ENCODE results near the gene C2. TPM values are rescaled to one million over a fixed set of nuclear protein-coding genes. Genes with fewer than 3 reads are reported as not detected.

Gene C2
- total RNA-seq, 1 donor from 2014 or later = 0.65 TPM

DNA sequence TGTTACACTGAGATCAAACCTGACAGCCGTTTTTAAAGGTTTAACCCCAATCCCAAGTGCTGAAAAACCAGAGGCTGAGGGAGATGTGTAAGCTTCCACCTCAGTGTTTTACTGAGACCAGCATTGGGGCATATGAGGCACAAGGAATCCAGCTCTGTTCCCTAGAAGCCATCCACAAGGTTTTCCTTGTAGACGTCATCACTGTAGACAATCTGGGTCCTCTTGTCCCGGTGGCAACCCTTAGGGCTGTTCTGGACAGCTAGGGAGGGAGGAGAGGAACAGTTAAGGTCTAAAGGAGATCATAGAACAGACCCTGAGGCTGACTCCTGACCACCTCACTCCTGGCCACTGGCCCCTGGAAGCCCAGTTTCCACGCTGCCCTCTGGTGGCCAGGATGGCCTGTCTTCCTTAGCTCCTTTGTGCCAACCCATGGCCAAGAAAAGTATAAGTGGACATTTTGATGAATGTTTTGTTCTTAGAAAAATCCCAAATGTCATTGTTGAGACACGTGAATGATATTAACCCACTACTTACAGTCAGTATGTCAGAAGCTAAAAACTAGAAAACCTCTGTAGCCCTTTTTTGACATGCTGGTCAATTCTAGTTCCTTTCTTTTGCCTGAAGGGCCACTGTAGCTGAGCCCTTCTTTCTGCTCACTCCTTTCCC, 24.8 kb downstream of the C2 start:
- H3K36me3 Mint-ChIP-seq (ENCODE audit: insufficient read depth) = peaks cover 15% of the 10 kb centered on the region
- peaks cover 4% of the 10 kb centered on the region for H3K27me3 Mint-ChIP-seq
- no peak overlapping the region for H3K27ac Mint-ChIP-seq
- TF ChIP-seq, protein P1, sequence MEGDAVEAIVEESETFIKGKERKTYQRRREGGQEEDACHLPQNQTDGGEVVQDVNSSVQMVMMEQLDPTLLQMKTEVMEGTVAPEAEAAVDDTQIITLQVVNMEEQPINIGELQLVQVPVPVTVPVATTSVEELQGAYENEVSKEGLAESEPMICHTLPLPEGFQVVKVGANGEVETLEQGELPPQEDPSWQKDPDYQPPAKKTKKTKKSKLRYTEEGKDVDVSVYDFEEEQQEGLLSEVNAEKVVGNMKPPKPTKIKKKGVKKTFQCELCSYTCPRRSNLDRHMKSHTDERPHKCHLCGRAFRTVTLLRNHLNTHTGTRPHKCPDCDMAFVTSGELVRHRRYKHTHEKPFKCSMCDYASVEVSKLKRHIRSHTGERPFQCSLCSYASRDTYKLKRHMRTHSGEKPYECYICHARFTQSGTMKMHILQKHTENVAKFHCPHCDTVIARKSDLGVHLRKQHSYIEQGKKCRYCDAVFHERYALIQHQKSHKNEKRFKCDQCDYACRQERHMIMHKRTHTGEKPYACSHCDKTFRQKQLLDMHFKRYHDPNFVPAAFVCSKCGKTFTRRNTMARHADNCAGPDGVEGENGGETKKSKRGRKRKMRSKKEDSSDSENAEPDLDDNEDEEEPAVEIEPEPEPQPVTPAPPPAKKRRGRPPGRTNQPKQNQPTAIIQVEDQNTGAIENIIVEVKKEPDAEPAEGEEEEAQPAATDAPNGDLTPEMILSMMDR (IDR thresholded peaks at IDR 0.05; ENCODE audit: unreplicated experiment) = peak; percentile 85
- DNase-seq (ENCODE audit: low spot score, unreplicated experiment) = peak; percentile 41
- H3K4me3 Mint-ChIP-seq (ENCODE audit: low read depth) = no peak overlapping the region
- H3K4me1 Mint-ChIP-seq (ENCODE audit: low read depth) = peaks cover 4% of the 10 kb centered on the region
- H3K9me3 Mint-ChIP-seq (ENCODE audit: low read depth) = no peaks in the 10 kb centered on the region

GRCh38 chr6:31952890-31953289, 25.4 kb downstream of the C2 start:
- Mint-ChIP-seq H3K4me1 (ENCODE audit: low read depth) (peaks cover 8% of the 10 kb centered on the region), H3K27me3 (no peaks in the 10 kb centered on the region), H3K9me3 (ENCODE audit: low read depth) (no peaks in the 10 kb centered on the region), H3K4me3 (ENCODE audit: low read depth) (no peak overlapping the region), H3K36me3 (ENCODE audit: insufficient read depth) (peaks cover 15% of the 10 kb centered on the region), H3K27ac (peak overlapping the region; percentile 71)
- TF ChIP-seq, protein P1 (IDR thresholded peaks at IDR 0.05; ENCODE audit: unreplicated experiment) = no peak
- DNase-seq (ENCODE audit: low spot score, unreplicated experiment) = no peak

DNA sequence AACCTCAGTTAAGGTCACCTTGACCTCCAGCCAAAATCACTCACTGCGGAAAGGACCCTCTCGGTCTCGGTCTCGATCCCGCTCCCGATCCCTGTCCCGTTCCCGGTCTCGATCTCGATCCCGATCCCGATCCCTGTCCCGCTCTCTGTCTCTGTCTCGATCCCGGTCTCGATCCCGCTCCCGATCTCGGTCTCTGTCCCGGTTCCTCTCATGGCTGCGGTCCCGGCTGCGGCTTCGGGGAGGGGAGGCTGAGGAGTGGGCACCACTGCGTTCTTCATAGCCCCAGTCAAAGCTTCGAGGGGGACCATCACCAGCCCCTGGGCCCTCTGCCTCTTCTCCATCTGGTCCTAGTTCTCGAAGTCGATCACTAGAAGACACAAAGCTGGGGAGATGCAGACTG, 27.0 kb downstream of the C2 start:
- TF ChIP-seq, protein P1 (IDR thresholded peaks at IDR 0.05; ENCODE audit: unreplicated experiment) = no peak
- DNase-seq (ENCODE audit: low spot score, unreplicated experiment) = no peak
- Mint-ChIP-seq H3K4me1 (ENCODE audit: low read depth) (peaks cover 16% of the 10 kb centered on the region), H3K36me3 (ENCODE audit: insufficient read depth) (peaks cover 15% of the 10 kb centered on the region), H3K9me3 (ENCODE audit: low read depth) (no peaks in the 10 kb centered on the region), H3K27me3 (no peaks in the 10 kb centered on the region), H3K4me3 (ENCODE audit: low read depth) (no peak overlapping the region), H3K27ac (no peak overlapping the region)

DNA sequence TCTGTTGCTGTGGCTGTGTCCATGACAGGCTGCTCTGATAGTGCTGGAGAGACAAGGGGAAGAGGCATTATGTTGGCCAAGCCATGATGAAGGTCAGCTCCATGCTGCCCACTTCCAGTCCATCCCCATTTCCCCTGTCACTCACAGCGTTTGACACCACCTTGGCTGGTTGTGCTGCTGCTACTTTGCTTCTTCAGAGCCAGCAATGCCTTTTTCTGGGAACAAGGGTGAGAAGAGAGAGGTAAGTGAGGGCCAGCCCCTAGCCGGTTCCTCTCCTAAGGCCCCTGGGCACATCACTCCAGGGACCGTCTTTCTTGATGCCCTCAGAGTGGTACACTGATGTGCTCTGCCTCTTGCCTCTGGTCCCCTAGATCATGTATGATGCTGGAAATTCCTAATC, 29.3 kb downstream of the C2 start:
- DNase-seq (ENCODE audit: low spot score, unreplicated experiment) = no peak
- Mint-ChIP-seq H3K36me3 (ENCODE audit: insufficient read depth) (peaks cover 18% of the 10 kb centered on the region), H3K9me3 (ENCODE audit: low read depth) (no peaks in the 10 kb centered on the region), H3K27ac (no peak overlapping the region), H3K4me1 (ENCODE audit: low read depth) (peaks cover 19% of the 10 kb centered on the region), H3K27me3 (no peaks in the 10 kb centered on the region), H3K4me3 (ENCODE audit: low read depth) (peak overlapping the region; percentile 98)
- TF ChIP-seq, protein P1 (IDR thresholded peaks at IDR 0.05; ENCODE audit: unreplicated experiment) = no peak

DNA sequence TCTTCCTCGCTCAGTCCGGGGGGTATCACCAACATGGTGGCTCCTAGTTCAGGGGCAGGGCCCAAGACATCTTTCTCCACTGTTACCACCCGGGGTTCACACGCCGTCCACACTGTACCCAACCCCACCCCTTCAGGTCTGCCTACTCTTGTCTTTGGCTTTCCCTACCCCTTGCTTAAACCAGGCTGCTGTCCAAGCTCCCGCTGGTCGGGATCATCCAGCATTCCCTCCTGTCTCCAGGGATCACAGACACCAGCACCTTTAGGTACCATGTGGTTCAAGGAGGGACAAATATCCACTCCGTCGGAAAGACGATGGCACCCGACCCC, 30.9 kb downstream of the C2 start:
- H3K36me3 Mint-ChIP-seq (ENCODE audit: insufficient read depth) = peaks cover 17% of the 10 kb centered on the region
- no peaks in the 10 kb centered on the region for H3K9me3 Mint-ChIP-seq (ENCODE audit: low read depth)
- peaks cover 19% of the 10 kb centered on the region for H3K4me1 Mint-ChIP-seq (ENCODE audit: low read depth)
- no peak for DNase-seq (ENCODE audit: low spot score, unreplicated experiment)
- TF ChIP-seq, protein P1 (IDR thresholded peaks at IDR 0.05; ENCODE audit: unreplicated experiment) = no peak
- H3K27ac Mint-ChIP-seq = peak overlapping the region; percentile 95
- no peaks in the 10 kb centered on the region for H3K27me3 Mint-ChIP-seq
- H3K4me3 Mint-ChIP-seq (ENCODE audit: low read depth) = peak overlapping the region; percentile 98
